ENCODE measurements around the gene CXCL13.

DNA sequence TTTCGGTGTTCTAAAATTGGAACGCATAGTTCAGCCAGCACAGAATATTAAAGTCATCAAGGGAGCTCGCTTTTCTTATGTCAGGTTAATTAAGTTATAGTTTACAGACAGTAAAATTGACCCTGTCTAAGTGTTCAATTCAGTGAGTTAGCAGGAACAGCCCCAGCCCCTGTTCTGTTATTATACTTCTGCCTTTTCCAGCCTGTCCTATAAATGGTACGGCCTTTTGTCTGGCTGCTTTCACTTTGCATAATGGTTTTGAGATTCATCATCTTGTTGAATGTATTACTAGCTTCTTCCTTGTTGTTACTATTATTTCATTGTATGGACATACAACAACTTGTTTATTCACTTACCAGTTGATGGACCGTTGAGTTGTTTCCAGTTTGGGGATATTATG, 9.5 kb downstream of the CXCL13 start:
- no peak for TF ChIP-seq CTCF (conservative IDR thresholded peaks at IDR 0.05)
- TF ChIP-seq EZH2 (IDR thresholded peaks at IDR 0.05; ENCODE audit: low read depth), result no peak

Measured in PC-9 (cell line).